Testis (tissue), 3 donors: Measurements from ENCODE around the gene CCNL2. TPM values are rescaled to one million over a fixed set of nuclear protein-coding genes. Genes with fewer than 3 reads are reported as not detected.
"Not testable (repeated sequence)": the region's sequence is repeated elsewhere in the genome, so short reads cannot be mapped to it uniquely, and the experiment has no call there.

ENCODE experiments used
- DNase-seq: peaks from one replicate; pipeline ENCODE4 v3.0.0-alpha.2; 2019
- H3K27ac ChIP-seq, 2 donors: fragments of 200-600 bp; sonication (generic); one replicate each; pipeline ENCODE4 v1.5.1; 2019
- H3K27me3 ChIP-seq: fragments of 200-600 bp; sonication (generic); one replicate; pipeline ENCODE4 v1.5.1; 2019
- H3K36me3 ChIP-seq: fragments of 200-600 bp; sonication (generic); one replicate; pipeline ENCODE4 v1.5.1; 2017; ENCODE audit warnings: low read depth; ENCODE audit errors: missing control alignments
- H3K4me1 ChIP-seq: fragments of 200-600 bp; sonication (generic); one replicate; pipeline ENCODE4 v1.5.1; 2019
- H3K4me3 ChIP-seq, 2 donors: fragments of 200-600 bp; sonication (generic); one replicate each; pipeline ENCODE4 v1.5.1; 2017 to 2019
- H3K9me3 ChIP-seq: fragments of 200-600 bp; sonication (generic); one replicate; pipeline ENCODE4 v1.5.1; 2017
- POLR2A ChIP-seq: fragments of 450-650 bp; IDR thresholded peaks from one replicate; pipeline ENCODE4 v1.6.1; 2017; ENCODE audit warnings: antibody characterized with exemption, mild to moderate bottlenecking, moderate library complexity
- WGBS, 2 donors: methylation state at CpG; one replicate each; pipeline ENCODE4 v1.1.5; 2018; 5-methylcytosine and 5-hydroxymethylcytosine counted together
- intact Hi-C: fragments of 100-400 bp; cut with DNase I; formaldehyde crosslinking; loops from one replicate; pipeline ENCODE4 v1.15.1; 2023; ENCODE audit warnings: low total_unique reads
- polyA plus RNA-seq: library from polyadenylated mRNA; stranded (reverse); fragments of 350-450 nt; fragmentation: Illumina TruSeq; extraction: RNeasy Lipid Tissue Mini Kit (QIAGEN cat#74804); gene quantifications from one replicate; pipeline ENCODE4 v1.2.3, GENCODE V29; 2014; ENCODE audit warnings: low read depth, low replicate concordance; ENCODE audit not compliant: insufficient read depth
- total RNA-seq, 2 donors: library from RNA; depleted of rRNA; stranded (reverse); fragments of >200 nt; gene quantifications; one replicate each; pipeline ENCODE4 v1.2.3, GENCODE V29; 2016
- TF ChIP-seq, protein P1 (sequence below), 3 experiments: fragments of 450-650 bp in 2 of 3; fragments of 200-600 bp in 1 of 3; sonication (generic) in 1 of 3; IDR thresholded peaks; one replicate each; pipeline ENCODE4 v1.5.1; 2016 to 2019; ENCODE audit warnings: antibody characterized with exemption in 3 of 3, mild to moderate bottlenecking in 2 of 3, moderate library complexity in 1 of 3

CCNL2 gene
- total and polyA plus RNA-seq, 3 donors from 2014 or later = 90.9 to 209 (median 204) TPM

GRCh38 chr1:1370771-1371300 is 28.3 kb downstream of the CCNL2 start:
- WGBS, 2 donors = 85 to 88% methylated on average over 9 to 16 of the region's 16 CpGs
- intact Hi-C loops = no loop called here
- TF ChIP-seq POLR2A = no peak
- TF ChIP-seq, protein P1, sequence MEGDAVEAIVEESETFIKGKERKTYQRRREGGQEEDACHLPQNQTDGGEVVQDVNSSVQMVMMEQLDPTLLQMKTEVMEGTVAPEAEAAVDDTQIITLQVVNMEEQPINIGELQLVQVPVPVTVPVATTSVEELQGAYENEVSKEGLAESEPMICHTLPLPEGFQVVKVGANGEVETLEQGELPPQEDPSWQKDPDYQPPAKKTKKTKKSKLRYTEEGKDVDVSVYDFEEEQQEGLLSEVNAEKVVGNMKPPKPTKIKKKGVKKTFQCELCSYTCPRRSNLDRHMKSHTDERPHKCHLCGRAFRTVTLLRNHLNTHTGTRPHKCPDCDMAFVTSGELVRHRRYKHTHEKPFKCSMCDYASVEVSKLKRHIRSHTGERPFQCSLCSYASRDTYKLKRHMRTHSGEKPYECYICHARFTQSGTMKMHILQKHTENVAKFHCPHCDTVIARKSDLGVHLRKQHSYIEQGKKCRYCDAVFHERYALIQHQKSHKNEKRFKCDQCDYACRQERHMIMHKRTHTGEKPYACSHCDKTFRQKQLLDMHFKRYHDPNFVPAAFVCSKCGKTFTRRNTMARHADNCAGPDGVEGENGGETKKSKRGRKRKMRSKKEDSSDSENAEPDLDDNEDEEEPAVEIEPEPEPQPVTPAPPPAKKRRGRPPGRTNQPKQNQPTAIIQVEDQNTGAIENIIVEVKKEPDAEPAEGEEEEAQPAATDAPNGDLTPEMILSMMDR (IDR thresholded peaks at IDR 0.05) = no peak

GRCh38 chr1:1370094-1370493 is 29.0 kb downstream of the CCNL2 start:
- H3K9me3 ChIP-seq, intact Hi-C loops, H3K4me3 ChIP-seq, H3K36me3 ChIP-seq, DNase-seq, H3K27me3 ChIP-seq, H3K27ac ChIP-seq: not testable (repeated sequence)
- WGBS, 2 donors = 85 to 95% methylated on average over 14 of the region's 14 CpGs
- peaks cover 23% of the 10 kb centered on the region for H3K4me1 ChIP-seq

More at GRCh38 chr1:1370771-1371300, 28.3 kb downstream of the CCNL2 start:
- peaks cover 24% of the 10 kb centered on the region for H3K4me1 ChIP-seq
- no peaks in the 10 kb centered on the region for H3K9me3 ChIP-seq
- no peak for DNase-seq
- H3K27me3 ChIP-seq = no peaks in the 10 kb centered on the region
- no peak overlapping the region for H3K27ac ChIP-seq
- H3K4me3 ChIP-seq = no peak overlapping the region
- H3K36me3 ChIP-seq = no peaks in the 10 kb centered on the region

GRCh38 chr1:1367315-1367714 is 31.8 kb downstream of the CCNL2 start:
- 78 to 81% methylated on average over 5 of the region's 5 CpGs for WGBS, 2 donors

DNA sequence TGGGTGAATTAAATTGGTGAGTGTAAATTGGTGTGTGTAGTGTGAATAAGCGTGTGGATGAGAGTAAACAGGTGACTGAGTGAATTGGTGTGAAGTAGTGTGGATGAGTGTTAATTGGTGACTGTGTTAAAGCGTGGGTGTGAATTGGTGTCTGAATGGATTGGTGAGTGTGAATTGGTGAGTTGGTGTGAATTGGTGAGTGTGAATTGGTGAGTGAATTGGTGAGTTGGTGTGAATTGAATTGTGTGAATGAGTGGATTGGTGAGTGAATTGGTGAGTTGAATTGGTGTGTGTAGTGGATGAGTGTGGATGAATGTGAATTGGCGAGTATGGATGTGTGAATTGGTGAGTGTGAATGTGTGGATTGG is 32.5 kb downstream of the CCNL2 start:
- H3K27ac ChIP-seq = no peak overlapping the region
- no peak for DNase-seq
- intact Hi-C loops = no loop called here
- H3K4me3 ChIP-seq = no peak overlapping the region
- no peaks in the 10 kb centered on the region for H3K9me3 ChIP-seq
- TF ChIP-seq, protein P1 (IDR thresholded peaks at IDR 0.05) = no peak
- no peak for TF ChIP-seq POLR2A
- no peaks in the 10 kb centered on the region for H3K36me3 ChIP-seq
- WGBS, 2 donors = 80 to 90% methylated on average over 3 of the region's 3 CpGs
- no peaks in the 10 kb centered on the region for H3K27me3 ChIP-seq
- H3K4me1 ChIP-seq = peaks cover 11% of the 10 kb centered on the region

More at GRCh38 chr1:1367315-1367714, 31.8 kb downstream of the CCNL2 start:
- no peaks in the 10 kb centered on the region for H3K27me3 ChIP-seq
- H3K4me1 ChIP-seq = peaks cover 11% of the 10 kb centered on the region
- no peaks in the 10 kb centered on the region for H3K36me3 ChIP-seq
- H3K9me3 ChIP-seq = no peaks in the 10 kb centered on the region
- intact Hi-C loops = no loop called here
- no peak for TF ChIP-seq POLR2A
- TF ChIP-seq, protein P1 (IDR thresholded peaks at IDR 0.05) = no peak
- H3K27ac ChIP-seq = no peak overlapping the region
- no peak overlapping the region for H3K4me3 ChIP-seq
- DNase-seq = no peak

DNA sequence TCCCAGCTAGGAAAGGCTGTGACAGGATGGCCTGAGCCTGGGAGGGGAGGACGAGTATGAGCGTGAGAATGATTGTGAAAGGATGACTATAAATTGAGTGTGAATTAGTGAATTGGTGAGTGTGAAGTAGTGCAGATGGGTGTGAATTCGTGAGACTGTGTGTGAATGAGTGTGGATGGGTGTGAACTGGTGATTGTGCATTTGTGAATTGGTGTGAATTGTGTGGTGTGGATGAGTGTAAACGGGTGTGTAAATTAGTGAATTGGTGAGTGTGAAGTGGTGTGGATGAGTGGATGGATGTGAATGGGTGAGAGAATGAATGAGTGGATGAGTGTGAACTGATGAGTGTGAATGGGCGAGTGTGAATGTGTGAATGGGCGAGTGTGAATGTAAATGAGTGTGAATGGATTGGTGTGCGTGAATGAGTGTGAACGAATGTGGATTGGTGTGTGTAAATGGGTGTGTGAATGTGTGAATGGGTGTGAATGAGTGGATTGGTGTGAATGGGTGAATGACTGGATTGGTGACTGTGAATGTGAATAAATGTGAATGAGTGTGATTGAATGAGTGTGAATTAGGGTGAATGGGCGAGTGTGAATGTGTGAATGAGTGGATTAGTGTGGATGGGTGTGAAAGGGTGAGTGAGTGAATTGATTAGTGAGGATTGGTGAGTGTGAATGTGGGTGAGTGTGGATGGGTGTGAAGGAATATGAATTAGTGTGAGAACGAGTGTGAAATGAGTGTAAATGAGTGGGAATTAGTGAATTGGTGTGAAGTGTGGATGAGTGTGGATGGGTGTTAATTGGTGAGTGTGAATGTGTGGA is 33.0 kb downstream of the CCNL2 start:
- Histone ChIP-seq H3K27me3 (no peaks in the 10 kb centered on the region), H3K4me3 (no peak overlapping the region), H3K36me3 (no peaks in the 10 kb centered on the region), H3K27ac (no peak overlapping the region), H3K4me1 (peaks cover 11% of the 10 kb centered on the region), H3K9me3 (no peaks in the 10 kb centered on the region)
- no peak for DNase-seq
- WGBS, 2 donors = 61 to 68% methylated on average over 10 of the region's 10 CpGs
- intact Hi-C loops = no loop called here
- TF ChIP-seq, protein P1 (IDR thresholded peaks at IDR 0.05) = no peak
- no peak for TF ChIP-seq POLR2A
